GM12891 (cell line): ENCODE results near the gene PSG4.
"Not testable (repeated sequence)": the region's sequence is repeated elsewhere in the genome, so short reads cannot be mapped to it uniquely, and the experiment has no call there.

Experiments
- POLR2A ChIP-seq: IDR thresholded peaks from 2 replicates; pipeline ENCODE4 v1.6.1; 2011; ENCODE audit warnings: low read depth, low read length, control low read depth
- POLR2AphosphoS5 ChIP-seq: IDR thresholded peaks from 2 replicates; pipeline ENCODE4 v1.6.1; 2011; ENCODE audit warnings: low read depth, low read length, control low read depth

GRCh38 chr19:43251428-43251827 lies 46.0 kb upstream of the PSG4 start:
- not testable (repeated sequence) for TF ChIP-seq POLR2AphosphoS5, POLR2A
